Hematopoietic multipotent progenitor cell treated with erythropoietin and hydrocortisone succinate and interleukin-3 and kit ligand, for 17 days (in vitro differentiated cells): ENCODE data around the gene TMEM238.

Source experiments
- DNase-seq: peaks from one replicate; pipeline ENCODE4 v3.0.0-alpha.2; 2015; ENCODE audit warnings: low spot score

TMEM238 gene

GRCh38 chr19:55377356-55378131 lies 6.5 kb downstream of the TMEM238 start:
- no peak for DNase-seq

GRCh38 chr19:55376241-55376933 lies 7.7 kb downstream of the TMEM238 start, which contains the start of gene TMEM190:
TSS of gene TMEM190 (plus strand) at chr19:55376826. CDS start at chr19:55376854, 28 bp downstream.
- DNase-seq = no peak

- DNase-seq = no peak
Measured at GRCh38 chr19:55373993-55374757, 9.9 kb downstream of the TMEM238 start.

- DNase-seq = no peak
Measured at GRCh38 chr19:55373306-55373992, 10.6 kb downstream of the TMEM238 start.

- no peak for DNase-seq
Measured at GRCh38 chr19:55372316-55373081, 11.6 kb downstream of the TMEM238 start.

GRCh38 chr19:55370305-55370988 lies 13.6 kb downstream of the TMEM238 start, which contains the start of gene IL11:
TSS of gene IL11 (minus strand) at chr19:55370463. CDS start at chr19:55370310, 153 bp downstream.
- DNase-seq = no peak

- DNase-seq = no peak
Measured at GRCh38 chr19:55369653-55370304, 14.3 kb downstream of the TMEM238 start.

- DNase-seq = no peak
Measured at GRCh38 chr19:55368701-55369563, 15.2 kb downstream of the TMEM238 start.

- DNase-seq = no peak
Measured at GRCh38 chr19:55368106-55368505, 16.0 kb downstream of the TMEM238 start.

- no peak for DNase-seq
Measured at GRCh38 chr19:55366790-55367189, 17.3 kb downstream of the TMEM238 start.

- no peak for DNase-seq
Measured at GRCh38 chr19:55365964-55366363, 18.1 kb downstream of the TMEM238 start.

GRCh38 chr19:55365245-55365644 lies 18.8 kb downstream of the TMEM238 start:
- no peak for DNase-seq

- DNase-seq = no peak
Measured at GRCh38 chr19:55362990-55363716, 20.9 kb downstream of the TMEM238 start, which contains the start of gene GARIN5B. TSS of gene GARIN5B (minus strand) at chr19:55363260. CDS start at chr19:55363066, 194 bp downstream.

GRCh38 chr19:55362174-55362989 lies 21.7 kb downstream of the TMEM238 start:
- no peak for DNase-seq

GRCh38 chr19:55360902-55361301 lies 23.2 kb downstream of the TMEM238 start:
- no peak for DNase-seq

GRCh38 chr19:55358943-55359908 lies 24.9 kb downstream of the TMEM238 start:
- DNase-seq = no peak
